Measurements from ENCODE around the gene HCN2.

The HCN2 gene

GRCh38 chr19:658916-659839 is 69.5 kb downstream of the HCN2 start:
- no peak for DNase-seq

- DNase-seq: no peak
Observed at GRCh38 chr19:660793-661426, 71.2 kb downstream of the HCN2 start.

DNA sequence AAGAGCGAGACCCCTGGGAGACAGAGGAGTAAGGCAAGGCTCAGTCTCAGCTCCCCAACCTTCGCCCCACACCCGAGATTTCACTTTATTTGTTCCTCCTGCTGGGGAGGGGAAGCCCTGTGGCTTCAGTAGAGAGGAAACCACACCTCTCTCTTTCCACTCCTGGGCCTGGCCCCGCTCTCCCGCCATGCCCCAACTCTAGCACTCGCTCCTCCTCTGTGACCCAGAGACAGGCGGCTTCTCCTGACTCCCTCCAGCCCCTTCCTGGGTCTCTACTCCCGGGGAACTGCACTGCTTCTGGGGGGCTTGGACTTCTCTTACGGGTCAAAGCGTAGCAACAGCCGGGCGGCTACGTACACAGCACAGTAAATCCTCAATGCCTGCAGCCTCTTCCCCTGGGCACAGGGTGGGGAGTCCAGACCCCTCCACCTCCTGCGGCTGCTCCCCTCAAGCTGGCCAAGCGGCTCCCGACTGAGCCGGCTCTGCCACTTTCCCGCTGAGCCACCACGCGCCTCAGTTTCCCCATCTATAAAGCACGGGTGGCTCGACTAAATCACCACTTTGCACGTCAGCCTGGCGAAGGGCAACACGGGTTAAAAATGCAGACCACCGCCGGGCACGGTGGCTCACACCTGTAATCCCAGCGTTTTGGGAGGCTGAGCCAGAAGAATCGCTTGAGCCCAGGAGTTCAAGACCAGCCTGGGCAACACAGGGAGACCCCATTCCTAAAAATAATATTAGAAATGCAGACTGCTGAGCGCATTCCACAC is 71.9 kb downstream of the HCN2 start:
- DNase-seq: no peak

DNA sequence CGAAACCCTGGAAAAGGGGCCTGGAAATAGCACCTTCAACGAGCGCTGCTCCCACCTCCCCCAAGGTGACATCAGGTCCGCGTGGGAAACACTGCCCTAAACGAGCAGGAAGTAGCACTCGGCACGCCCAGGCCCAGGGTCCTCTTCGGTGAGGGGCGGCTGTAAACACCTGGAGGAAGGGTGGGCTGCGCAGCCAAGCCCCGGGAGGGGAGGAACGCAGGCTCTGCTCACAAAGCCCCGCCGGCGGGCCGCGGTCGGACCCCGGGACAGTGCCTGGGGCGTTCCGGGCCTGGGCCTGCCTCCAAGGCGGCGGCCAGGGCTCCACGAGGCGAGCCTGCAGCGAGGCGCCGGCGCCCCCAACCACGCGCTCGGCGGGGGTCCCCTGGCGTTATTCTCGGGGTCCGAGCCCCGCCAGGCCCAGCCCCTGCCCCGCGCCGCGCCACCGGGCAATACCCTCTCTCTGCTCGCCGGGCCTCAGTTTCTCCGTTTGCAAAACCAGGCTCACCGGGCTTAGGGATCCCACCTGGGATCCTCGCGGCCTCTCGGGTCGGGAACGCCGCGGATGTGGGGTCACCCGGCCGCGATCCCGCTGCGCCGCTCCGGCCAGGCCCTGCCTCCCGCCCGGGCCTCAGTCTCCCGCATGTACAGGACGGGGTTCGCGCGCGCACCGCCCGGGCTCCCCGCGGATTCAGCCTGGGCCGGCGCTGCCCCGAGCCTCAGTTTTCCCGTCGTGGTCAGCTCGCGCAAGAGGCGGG is 72.7 kb downstream of the HCN2 start:
- peak in 1 of 2 experiments; percentile 33 for DNase-seq

DNA sequence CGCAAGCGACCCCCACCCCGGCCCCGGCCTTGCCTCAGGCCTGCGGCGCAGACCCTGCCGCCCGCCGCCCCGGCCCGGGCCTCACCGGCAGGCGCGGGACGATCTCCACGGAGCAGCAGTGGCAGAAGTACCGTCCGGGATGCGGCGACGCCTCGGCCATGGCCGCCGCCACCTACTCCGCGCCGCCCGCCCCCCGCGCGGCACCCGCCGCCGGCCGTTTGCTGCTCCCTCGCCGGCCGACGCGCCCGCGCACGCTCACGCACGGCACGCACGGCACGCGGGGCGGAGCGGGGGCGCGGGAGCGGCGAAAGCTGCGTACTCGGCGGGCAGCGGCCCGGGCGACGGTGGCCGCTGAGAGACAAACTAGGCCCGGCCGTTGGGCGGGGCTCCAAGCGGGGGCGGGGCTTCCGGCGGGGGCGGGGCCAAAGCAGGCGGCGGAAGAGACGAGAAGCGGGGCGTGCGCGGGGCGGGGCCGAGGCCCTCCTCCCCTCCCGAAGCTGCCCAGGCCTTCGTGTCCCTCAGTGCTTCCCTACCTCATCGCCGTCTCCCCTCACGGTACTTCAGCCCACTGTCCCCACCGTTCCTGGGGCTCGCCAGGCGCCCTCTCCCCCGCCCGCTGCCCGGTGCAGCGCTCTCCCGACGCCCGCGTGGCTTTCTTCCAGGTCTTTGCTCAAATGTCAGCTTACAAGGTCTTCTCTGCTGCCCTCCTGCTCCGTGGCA is 73.4 kb downstream of the HCN2 start, which contains the start of gene RNF126:
TSS of gene RNF126 (minus strand) at position 253 of the 720 bp plus-strand sequence. CDS start at position 160, 93 bp downstream.
- peak; percentile 78 to 97 for DNase-seq

DNA sequence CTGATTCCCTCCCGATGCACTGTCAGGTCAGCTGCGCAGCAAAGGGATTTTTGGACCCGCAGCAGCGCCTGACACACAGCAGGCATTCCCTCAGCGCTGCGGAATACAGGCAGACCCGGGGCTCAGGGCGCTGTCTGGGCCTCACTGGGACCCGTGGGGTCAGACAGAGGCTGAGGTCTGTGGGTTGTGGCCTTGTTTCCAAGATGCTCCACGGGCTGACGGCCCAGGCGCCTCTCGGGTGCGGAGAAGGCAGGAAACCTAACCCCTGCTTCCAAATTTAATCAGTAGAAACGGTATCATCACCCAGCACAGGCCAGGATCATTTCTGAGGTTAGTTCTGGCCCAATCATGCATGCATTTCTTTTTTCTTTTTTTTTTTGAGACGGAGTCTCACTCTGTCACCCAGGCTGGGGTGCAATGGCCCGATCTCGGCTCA is 74.0 kb downstream of the HCN2 start:
- no peak for DNase-seq

DNA sequence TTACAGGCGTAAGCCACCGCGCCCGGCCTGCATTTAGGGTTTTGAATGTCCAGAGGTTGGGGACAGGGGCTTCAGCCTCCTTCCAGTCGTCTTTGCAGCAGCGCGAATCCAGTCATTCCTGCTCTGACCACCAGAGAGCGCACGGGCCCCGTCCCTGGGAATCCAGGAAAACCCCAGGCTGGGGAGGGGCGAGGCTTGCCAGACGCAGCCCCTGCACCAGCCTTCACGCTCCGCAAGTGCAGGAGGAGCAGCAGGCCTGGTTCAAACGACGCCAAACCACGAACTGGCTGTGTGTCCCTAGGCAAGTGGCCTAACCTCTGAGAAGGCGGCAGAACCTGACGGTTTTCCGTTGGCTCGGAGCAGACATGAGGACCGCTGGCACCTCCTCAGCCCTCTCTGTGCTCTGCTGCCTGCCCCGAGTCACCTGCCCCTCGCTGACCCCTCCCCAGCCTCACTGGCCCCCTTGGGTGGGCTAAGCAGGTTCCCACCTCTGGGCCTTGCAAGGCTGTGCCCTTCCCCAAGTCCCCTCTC is 75.3 kb downstream of the HCN2 start:
- peak; percentile 72 to 94 for DNase-seq

Measured in NCI-H446 (cell line).